Measurements from ENCODE around the gene CES3.

- TF ChIP-seq CTCF (IDR thresholded peaks at IDR 0.05): no peak
- no peak for TF ChIP-seq POLR2A (IDR thresholded peaks at IDR 0.05)
Measured at GRCh38 chr16:66984892-66985311, 23.8 kb downstream of the CES3 start.
